ENCODE measurements around the gene TMIGD1.

Gene TMIGD1

GRCh38 chr17:30299000-30299399, 34.9 kb downstream of the TMIGD1 start:
- H4K20me1 ChIP-seq (ENCODE audit: control insufficient read depth, insufficient read depth, low read depth, low read length), result no peaks in the 10 kb centered on the region
- TF ChIP-seq EZH2phosphoT487 (IDR thresholded peaks at IDR 0.05; ENCODE audit: borderline replicate concordance, low read length) (no peak), CTCF (IDR thresholded peaks at IDR 0.05; ENCODE audit: low read depth, low read length, poor library complexity, severe bottlenecking) (peak; percentile 30)
- H3K4me1 ChIP-seq (ENCODE audit: control insufficient read depth, low read length), result peaks cover 14% of the 10 kb centered on the region
- no peaks in the 10 kb centered on the region for H3K9me2 ChIP-seq (replicated peaks; ENCODE audit: control insufficient read depth, low read length)
- H3K36me3 ChIP-seq (ENCODE audit: control insufficient read depth, low read length), result no peaks in the 10 kb centered on the region
- H3F3A ChIP-seq (ENCODE audit: control insufficient read depth, insufficient read depth), result peaks cover 4% of the 10 kb centered on the region; the same call in 1 of the 2 replicates
- H3K79me2 ChIP-seq (ENCODE audit: control insufficient read depth, low read length), result no peaks in the 10 kb centered on the region
- H3K4me2 ChIP-seq (ENCODE audit: low read length), result no peak overlapping the region
- no peak overlapping the region for H3K4me3 ChIP-seq (ENCODE audit: low read length)
- peaks cover 7% of the 10 kb centered on the region; the same call in 1 of the 2 replicates for H3K9me3 ChIP-seq (ENCODE audit: control insufficient read depth, insufficient read depth, low read length)
- H3K27me3 ChIP-seq (ENCODE audit: control insufficient read depth, low read length), result no peaks in the 10 kb centered on the region
- H3K27ac ChIP-seq (ENCODE audit: low read depth, low read length), result no peak overlapping the region

- Histone ChIP-seq H3K36me3 (ENCODE audit: control insufficient read depth, low read length) (no peaks in the 10 kb centered on the region), H3K9me2 (replicated peaks; ENCODE audit: control insufficient read depth, low read length) (no peaks in the 10 kb centered on the region), H3K27me3 (ENCODE audit: control insufficient read depth, low read length) (no peaks in the 10 kb centered on the region), H3K4me3 (ENCODE audit: low read length) (no peak overlapping the region), H3F3A (ENCODE audit: control insufficient read depth, insufficient read depth) (peaks cover 10% of the 10 kb centered on the region), H3K4me1 (ENCODE audit: control insufficient read depth, low read length) (peaks cover 15% of the 10 kb centered on the region), H3K4me2 (ENCODE audit: low read length) (no peak overlapping the region), H3K27ac (ENCODE audit: low read depth, low read length) (no peak overlapping the region), H3K9me3 (ENCODE audit: control insufficient read depth, insufficient read depth, low read length) (peaks cover 7% of the 10 kb centered on the region; the same call in 1 of the 2 replicates), H4K20me1 (ENCODE audit: control insufficient read depth, insufficient read depth, low read depth, low read length) (no peaks in the 10 kb centered on the region), H3K79me2 (ENCODE audit: control insufficient read depth, low read length) (no peaks in the 10 kb centered on the region)
- TF ChIP-seq EZH2phosphoT487 (IDR thresholded peaks at IDR 0.05; ENCODE audit: borderline replicate concordance, low read length) (no peak), CTCF (IDR thresholded peaks at IDR 0.05; ENCODE audit: low read depth, low read length, poor library complexity, severe bottlenecking) (no peak)
Observed at GRCh38 chr17:30297715-30298114, 36.1 kb downstream of the TMIGD1 start.

GRCh38 chr17:30296499-30297080, 37.3 kb downstream of the TMIGD1 start:
- Histone ChIP-seq H3K27ac (ENCODE audit: low read depth, low read length) (no peak overlapping the region), H3K79me2 (ENCODE audit: control insufficient read depth, low read length) (peaks cover 6% of the 10 kb centered on the region), H3K36me3 (ENCODE audit: control insufficient read depth, low read length) (peaks cover 1% of the 10 kb centered on the region; the same call in 1 of the 2 replicates), H3K9me3 (ENCODE audit: control insufficient read depth, insufficient read depth, low read length) (peaks cover 7% of the 10 kb centered on the region; the same call in 1 of the 2 replicates), H3F3A (ENCODE audit: control insufficient read depth, insufficient read depth) (peaks cover 10% of the 10 kb centered on the region), H4K20me1 (ENCODE audit: control insufficient read depth, insufficient read depth, low read depth, low read length) (no peaks in the 10 kb centered on the region), H3K27me3 (ENCODE audit: control insufficient read depth, low read length) (no peaks in the 10 kb centered on the region), H3K9me2 (replicated peaks; ENCODE audit: control insufficient read depth, low read length) (no peaks in the 10 kb centered on the region), H3K4me2 (ENCODE audit: low read length) (no peak overlapping the region), H3K4me3 (ENCODE audit: low read length) (no peak overlapping the region), H3K4me1 (ENCODE audit: control insufficient read depth, low read length) (peaks cover 22% of the 10 kb centered on the region)
- TF ChIP-seq CTCF (IDR thresholded peaks at IDR 0.05; ENCODE audit: low read depth, low read length, poor library complexity, severe bottlenecking), result no peak
- no peak for TF ChIP-seq EZH2phosphoT487 (IDR thresholded peaks at IDR 0.05; ENCODE audit: borderline replicate concordance, low read length)
